B cell (primary cell): Measurements from ENCODE around the gene CCDC34. TPM values are rescaled to one million over a fixed set of nuclear protein-coding genes. Genes with fewer than 3 reads are reported as not detected.

Experiments used
- ATAC-seq: fragments of 200-7000 bp; cut with Tn5 transposase; one replicate; pipeline ENCODE4 v1.10.0; 2021; ENCODE audit warnings: low read depth, mild to moderate bottlenecking, moderate number of reproducible peaks, moderate library complexity
- CTCF ChIA-PET: fragments of 350-600 bp; sonication (Branson Sonifier 250); formaldehyde crosslinking; loops from one replicate; lab custom pipeline; 2021; ENCODE audit warnings: antibody characterized with exemption, inconsistent platforms; lab: Charles Lee
- POLR2A ChIA-PET: fragments of 350-600 bp; sonication (Branson Sonifier 250); formaldehyde crosslinking; loops from one replicate; lab custom pipeline; 2021; ENCODE audit warnings: antibody characterized with exemption; lab: Charles Lee
- DNase-seq: peaks from one replicate; pipeline ENCODE4 v3.0.0; 2013
- H2AFZ ChIP-seq: 2 replicates; pipeline ENCODE4 v1.6.1; 2012; ENCODE audit warnings: mild to moderate bottlenecking, low read depth, low read length; ENCODE audit not compliant: insufficient read depth, poor library complexity, severe bottlenecking
- H3K27ac ChIP-seq, 2 donors: 1 replicate in 1 of 2; 2 replicates in 1 of 2; pipeline ENCODE4 v1.5.1; 2012 to 2013; ENCODE audit warnings: low read length in 2 of 2, mild to moderate bottlenecking in 2 of 2, moderate library complexity in 1 of 2
- H3K27me3 ChIP-seq, 4 experiments: fragments of 200-600 bp in 1 of 4; sonication (generic) in 1 of 4; replicated peaks in 1 of 4; 1 replicate in 2 of 4; 2 replicates in 2 of 4; pipeline versions ENCODE4 v1.6.1 to v1.7.0; 2013 to 2016; ENCODE audit warnings: low read length in 3 of 4, mild to moderate bottlenecking in 2 of 4, mixed read lengths in 1 of 4, moderate library complexity in 1 of 4; ENCODE audit not compliant: insufficient read depth in 4 of 4, control insufficient read depth in 3 of 4; ENCODE audit errors: control extremely low read depth in 1 of 4
- H3K36me3 ChIP-seq, 2 experiments: replicated peaks in 1 of 2; 1 replicate in 1 of 2; 2 replicates in 1 of 2; pipeline versions ENCODE4 v1.6.1 to v1.7.1; 2013; ENCODE audit warnings: low read length in 1 of 2; ENCODE audit not compliant: insufficient read depth in 2 of 2, control insufficient read depth in 1 of 2; ENCODE audit errors: control extremely low read depth in 1 of 2, extremely low read depth in 1 of 2
- H3K4me1 ChIP-seq, 2 donors: fragments of 200-600 bp in 1 of 2; sonication (generic) in 1 of 2; 1 replicate in 1 of 2; 2 replicates in 1 of 2; pipeline versions ENCODE4 v1.5.1 to v1.6.1; 2013 to 2017; ENCODE audit warnings: low read length in 2 of 2; ENCODE audit not compliant: control insufficient read depth in 2 of 2, insufficient read depth in 2 of 2
- H3K4me2 ChIP-seq: replicated peaks from 2 replicates; pipeline ENCODE3; 2012; ENCODE audit warnings: mild to moderate bottlenecking, low read depth, low read length; ENCODE audit not compliant: poor library complexity, severe bottlenecking
- H3K4me3 ChIP-seq, 5 experiments: fragments of 200-600 bp in 1 of 5; sonication (generic) in 1 of 5; 1 replicate in 3 of 5; 2 replicates in 2 of 5; pipeline versions ENCODE4 v1.5.1 to v1.7.0; 2011 to 2016; ENCODE audit warnings: low read length in 4 of 5, mild to moderate bottlenecking in 4 of 5, low read depth in 2 of 5, control low read depth in 1 of 5, moderate library complexity in 1 of 5; ENCODE audit not compliant: insufficient read depth in 1 of 5; ENCODE audit errors: control extremely low read depth in 1 of 5, extremely low read depth in 1 of 5
- H3K79me2 ChIP-seq: fragments of 200-600 bp; sonication (generic); one replicate; pipeline ENCODE4 v1.6.0; 2016; ENCODE audit warnings: low read length; ENCODE audit not compliant: control insufficient read depth, insufficient read depth
- H3K9ac ChIP-seq: fragments of 200-600 bp; sonication (generic); 2 replicates; pipeline ENCODE4 v1.6.1; 2017; ENCODE audit warnings: mild to moderate bottlenecking, low read length, moderate library complexity
- H3K9me3 ChIP-seq, 3 donors: one replicate each; pipeline versions ENCODE4 v1.6.1 to v1.7.1; 2013; ENCODE audit warnings: low read length in 2 of 3; ENCODE audit not compliant: control insufficient read depth in 2 of 3, insufficient read depth in 1 of 3; ENCODE audit errors: control extremely low read depth in 1 of 3
- H4K20me1 ChIP-seq: 2 replicates; pipeline ENCODE4 v1.6.0; 2012; ENCODE audit warnings: mild to moderate bottlenecking, low read length; ENCODE audit not compliant: insufficient read depth, control insufficient read depth, poor library complexity, severe bottlenecking
- H3K27ac Mint-ChIP-seq: one replicate; pipeline ENCODE4 v1.8.0; 2021; ENCODE audit warnings: mixed read lengths
- H3K27me3 Mint-ChIP-seq: one replicate; pipeline ENCODE4 v1.8.0; 2021; ENCODE audit warnings: mixed read lengths
- H3K4me1 Mint-ChIP-seq: one replicate; pipeline ENCODE4 v1.8.0; 2021; ENCODE audit warnings: mixed read lengths
- H3K4me3 Mint-ChIP-seq: one replicate; pipeline ENCODE4 v1.8.0; 2021; ENCODE audit warnings: mixed read lengths
- H3K9me3 Mint-ChIP-seq: one replicate; pipeline ENCODE4 v1.8.0; 2022; ENCODE audit warnings: mixed read lengths; ENCODE audit not compliant: insufficient read depth
- EZH2 ChIP-seq: IDR thresholded peaks from 2 replicates; pipeline ENCODE4 v1.6.1; 2012; ENCODE audit warnings: borderline replicate concordance, low read depth, mild to moderate bottlenecking, moderate library complexity, low read length; ENCODE audit not compliant: insufficient read depth, poor library complexity, severe bottlenecking
- WGBS: methylation state at CpG from one replicate; pipeline ENCODE4 v1.1.5; 2013; ENCODE audit warnings: missing lambda C conversion rate; ENCODE audit not compliant: insufficient coverage; 5-methylcytosine and 5-hydroxymethylcytosine counted together
- intact Hi-C: fragments of 100-400 bp; cut with micrococcal nuclease; formaldehyde crosslinking; loops from one replicate; pipeline ENCODE4 v1.10.0; 2022
- polyA plus RNA-seq: library from polyadenylated mRNA; depleted of rRNA; stranded (reverse); fragments of >200 nt; gene quantifications from 2 replicates; pipeline ENCODE4 v1.2.3, GENCODE V29; 2012
- total RNA-seq, 2 donors: library from RNA; stranded (reverse); fragments of 120-200 nt in 1 of 2; gene quantifications; 1 replicate in 1 of 2; 2 replicates in 1 of 2; pipeline versions ENCODE4 v1.2.3 to v1.2.4, GENCODE V29; 2013 to 2022
- TF ChIP-seq, protein P1 (sequence below): fragments of 200-600 bp; IDR thresholded peaks from one replicate; pipeline ENCODE4 v1.8.0; 2022; ENCODE audit warnings: antibody characterized with exemption, mild to moderate bottlenecking

The CCDC34 gene
- total and polyA plus RNA-seq, 2 donors (not counting 1 experiment from before 2014, with no cell fraction given): 0.94 to 4.1 TPM

DNA sequence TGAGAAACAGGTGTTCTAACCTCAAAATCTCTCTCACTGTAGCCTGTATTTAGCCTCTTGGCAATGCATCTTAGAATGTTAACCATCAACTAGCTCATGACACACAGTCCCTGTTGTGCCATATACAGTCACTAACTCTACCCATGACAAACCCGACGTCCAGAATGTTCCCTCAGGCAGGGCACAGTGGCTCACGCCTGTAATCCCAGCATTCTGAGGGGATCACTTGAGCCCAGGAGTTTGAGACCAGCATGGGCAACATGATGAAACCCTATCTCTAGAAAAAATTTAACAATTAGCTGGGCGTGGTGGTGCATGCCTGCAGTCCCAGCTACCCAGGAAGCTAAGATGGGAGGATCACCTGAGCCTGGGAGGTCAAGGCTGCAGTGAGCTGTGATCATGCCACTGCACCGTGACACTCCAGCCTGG is 18.2 kb upstream of the CCDC34 start:
- Mint-ChIP-seq H3K4me3 (no peak overlapping the region), H3K4me1 (no peaks in the 10 kb centered on the region), H3K27ac (no peak overlapping the region), H3K27me3 (no peaks in the 10 kb centered on the region), H3K9me3 (no peaks in the 10 kb centered on the region)
- intact Hi-C loops: no loop called here
- ChIA-PET CTCF (no interaction called here), POLR2A (no interaction called here)
- H4K20me1 ChIP-seq: no peaks in the 10 kb centered on the region
- WGBS: 75% methylated on average over 5 of the region's 5 CpGs
- no peaks in the 10 kb centered on the region for H3K36me3 ChIP-seq
- H3K9ac ChIP-seq: no peak overlapping the region
- no peaks in the 10 kb centered on the region for H3K4me1 ChIP-seq
- TF ChIP-seq, protein P1, sequence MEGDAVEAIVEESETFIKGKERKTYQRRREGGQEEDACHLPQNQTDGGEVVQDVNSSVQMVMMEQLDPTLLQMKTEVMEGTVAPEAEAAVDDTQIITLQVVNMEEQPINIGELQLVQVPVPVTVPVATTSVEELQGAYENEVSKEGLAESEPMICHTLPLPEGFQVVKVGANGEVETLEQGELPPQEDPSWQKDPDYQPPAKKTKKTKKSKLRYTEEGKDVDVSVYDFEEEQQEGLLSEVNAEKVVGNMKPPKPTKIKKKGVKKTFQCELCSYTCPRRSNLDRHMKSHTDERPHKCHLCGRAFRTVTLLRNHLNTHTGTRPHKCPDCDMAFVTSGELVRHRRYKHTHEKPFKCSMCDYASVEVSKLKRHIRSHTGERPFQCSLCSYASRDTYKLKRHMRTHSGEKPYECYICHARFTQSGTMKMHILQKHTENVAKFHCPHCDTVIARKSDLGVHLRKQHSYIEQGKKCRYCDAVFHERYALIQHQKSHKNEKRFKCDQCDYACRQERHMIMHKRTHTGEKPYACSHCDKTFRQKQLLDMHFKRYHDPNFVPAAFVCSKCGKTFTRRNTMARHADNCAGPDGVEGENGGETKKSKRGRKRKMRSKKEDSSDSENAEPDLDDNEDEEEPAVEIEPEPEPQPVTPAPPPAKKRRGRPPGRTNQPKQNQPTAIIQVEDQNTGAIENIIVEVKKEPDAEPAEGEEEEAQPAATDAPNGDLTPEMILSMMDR: no peak
- TF ChIP-seq EZH2: no peak
- H3K4me3 ChIP-seq: no peak overlapping the region
- no peak for DNase-seq
- H3K4me2 ChIP-seq: no peak overlapping the region
- H3K27me3 ChIP-seq: no peaks in the 10 kb centered on the region
- H3K27ac ChIP-seq: no peak overlapping the region
- no peaks in the 10 kb centered on the region for H3K79me2 ChIP-seq
- H3K9me3 ChIP-seq: no peaks in the 10 kb centered on the region
- no peak for ATAC-seq
- H2AFZ ChIP-seq: no peak overlapping the region

DNA sequence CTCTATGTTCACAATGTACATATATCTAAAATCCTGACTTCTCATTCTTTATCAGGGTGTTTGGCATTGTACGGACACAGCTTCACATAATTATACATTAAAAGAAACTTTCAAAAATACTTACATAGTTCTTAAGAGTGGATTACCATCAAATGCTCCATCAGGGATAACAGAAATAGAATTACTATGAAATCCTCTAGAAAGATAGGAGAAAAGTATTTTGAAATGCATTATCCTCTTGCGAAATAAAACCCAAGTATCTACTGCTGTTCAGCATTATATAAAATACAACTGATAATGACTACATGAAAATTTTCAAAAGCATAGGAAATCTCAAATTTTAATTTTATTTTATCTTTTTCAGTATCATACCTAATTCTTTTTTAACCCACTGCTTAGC is 17.8 kb upstream of the CCDC34 start:
- Histone ChIP-seq H3K27ac (no peak overlapping the region), H3K9me3 (no peaks in the 10 kb centered on the region), H4K20me1 (no peaks in the 10 kb centered on the region), H3K36me3 (no peaks in the 10 kb centered on the region), H3K4me3 (no peak overlapping the region), H3K79me2 (no peaks in the 10 kb centered on the region), H3K9ac (no peak overlapping the region), H3K4me2 (no peak overlapping the region), H3K4me1 (no peaks in the 10 kb centered on the region), H3K27me3 (no peaks in the 10 kb centered on the region), H2AFZ (no peak overlapping the region)
- Mint-ChIP-seq H3K27ac (no peak overlapping the region), H3K4me3 (no peak overlapping the region), H3K4me1 (no peaks in the 10 kb centered on the region), H3K9me3 (no peaks in the 10 kb centered on the region), H3K27me3 (no peaks in the 10 kb centered on the region)
- CTCF ChIA-PET: no interaction called here
- no CpG with 5 or more reads among the region's 2 CpGs for WGBS
- DNase-seq (no peak), ATAC-seq (no peak)
- intact Hi-C loops: no loop called here
- POLR2A ChIA-PET: no interaction called here
- TF ChIP-seq EZH2: no peak
- TF ChIP-seq, protein P1: no peak
